NCI-H748 (cell line): ENCODE measurements around the gene ATP5F1C.
A peak's percentile ranks its signal among the peaks of the same experiment; 100 is the strongest.
"Not testable (repeated sequence)": the region's sequence is repeated elsewhere in the genome, so short reads cannot be mapped to it uniquely, and the experiment has no call there.

Experiments used
- DNase-seq: peaks from one replicate; lab custom pipeline; 2025; ENCODE audit not compliant: unreplicated experiment; lab: John Stamatoyannopoulos, UW

The ATP5F1C gene

GRCh38 chr10:7787857-7788638 is at the start of gene ATP5F1C, which contains the start of gene KIN:
TSS of gene ATP5F1C (plus strand) at chr10:7788177. CDS start at chr10:7788208, 31 bp downstream.
TSS of gene KIN (minus strand) at chr10:7787993. CDS start at chr10:7787933, 60 bp downstream.
- peak; percentile 91 for DNase-seq

DNA sequence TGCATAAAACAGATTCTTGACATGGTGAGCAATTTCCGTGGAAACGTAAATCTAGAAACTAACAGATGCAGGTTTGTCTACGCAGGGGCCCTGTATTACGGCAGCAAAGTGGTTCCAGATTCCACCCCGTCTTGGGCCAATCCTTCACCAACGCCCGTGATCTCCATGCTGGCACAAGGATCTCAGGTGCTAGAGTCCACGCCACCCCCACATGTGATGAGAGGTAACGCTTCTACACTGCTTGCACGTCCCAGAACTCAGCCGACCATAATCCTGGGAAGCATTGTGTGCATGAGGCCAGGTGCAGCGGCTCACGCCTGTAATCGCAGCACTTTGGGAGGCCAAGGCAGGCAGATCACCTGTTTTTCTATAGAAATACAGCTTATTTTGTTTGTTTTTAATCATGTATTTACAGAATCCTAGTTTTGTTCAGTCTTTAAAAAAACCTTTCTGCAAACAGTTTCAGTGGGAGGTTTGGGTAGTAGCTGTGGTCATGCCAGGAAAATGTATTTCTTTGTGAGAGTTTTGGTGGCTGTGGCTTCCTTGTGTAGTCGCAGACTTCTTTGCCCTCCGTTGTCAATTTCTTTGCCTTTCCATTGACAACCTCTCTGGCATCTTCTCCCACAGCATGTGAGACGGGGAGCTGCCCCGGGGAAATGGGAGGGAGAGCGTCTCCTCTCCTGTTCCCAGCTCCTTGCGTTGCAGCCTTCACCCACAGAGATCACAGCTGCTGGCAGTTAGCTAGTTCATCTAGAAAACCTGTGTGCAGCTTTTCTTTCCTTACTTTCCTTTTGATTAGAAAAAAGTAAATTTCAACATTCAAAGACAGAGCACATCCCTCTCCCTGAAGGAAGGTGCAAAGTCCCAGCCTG is 49.2 kb upstream of the ATP5F1C start:
- DNase-seq: peak; percentile 5

GRCh38 chr10:7744307-7744706 is 43.7 kb upstream of the ATP5F1C start:
- no peak for DNase-seq

DNA sequence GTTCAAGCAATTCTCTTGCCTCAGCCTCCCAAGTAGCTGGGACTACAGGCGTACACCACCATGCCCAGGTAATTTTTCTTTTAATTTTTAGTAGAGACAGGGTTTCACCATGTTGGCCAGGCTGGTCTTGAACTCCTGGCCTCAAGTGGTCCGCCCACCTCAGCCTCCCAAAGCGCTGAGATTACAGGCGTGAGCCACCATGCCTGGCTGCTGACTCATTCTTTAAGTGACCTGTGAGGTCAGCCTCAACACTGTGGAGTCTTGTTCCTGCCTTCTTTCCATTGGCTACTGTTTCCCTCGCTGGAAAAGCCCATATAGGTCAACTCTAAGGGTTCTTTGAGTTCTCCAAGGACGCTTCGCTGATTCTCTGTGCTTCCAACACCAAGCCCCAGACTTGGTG is 39.3 kb upstream of the ATP5F1C start:
- DNase-seq: not testable (repeated sequence)

DNA sequence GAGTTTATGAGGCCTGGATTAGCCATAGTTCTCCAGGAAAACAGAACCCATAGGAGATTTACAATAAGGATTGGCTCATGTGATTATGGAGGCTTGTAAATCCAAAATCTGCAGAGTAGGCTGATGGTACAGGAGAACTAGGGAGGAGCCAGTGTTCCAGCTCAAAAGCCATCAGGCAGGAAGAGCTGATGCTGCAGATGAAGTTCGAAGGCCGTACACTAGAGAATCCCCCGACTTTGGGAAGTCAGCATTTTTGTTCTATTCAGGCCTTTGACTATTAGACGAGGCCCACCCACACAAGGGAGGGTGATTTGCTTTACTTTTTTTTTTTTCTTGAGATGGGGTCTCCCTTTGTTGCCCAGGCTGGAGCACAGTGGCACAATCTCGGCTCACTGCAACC is 37.8 kb upstream of the ATP5F1C start:
- no peak for DNase-seq

GRCh38 chr10:7752251-7752650 is 35.7 kb upstream of the ATP5F1C start:
- no peak for DNase-seq

DNA sequence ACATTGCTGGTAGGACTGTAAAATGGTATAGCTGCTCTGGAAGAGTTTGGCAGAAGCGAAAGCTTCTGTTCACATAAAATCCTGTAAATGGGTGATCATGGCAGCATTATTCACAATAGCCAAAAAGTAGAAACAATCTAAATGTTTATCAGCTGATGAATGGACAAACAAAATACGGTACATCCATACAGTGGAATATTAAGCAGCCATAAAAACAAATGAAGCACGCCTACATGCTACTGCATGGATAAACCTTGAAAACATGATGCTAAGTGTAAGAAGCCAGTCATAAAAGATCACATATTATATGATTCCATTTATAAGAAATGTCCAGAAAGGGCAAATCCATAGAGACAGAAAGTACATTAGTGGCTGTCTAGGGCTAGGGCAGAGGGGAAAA is 32.9 kb upstream of the ATP5F1C start:
- DNase-seq: no peak

GRCh38 chr10:7756360-7756992 is 31.5 kb upstream of the ATP5F1C start:
- DNase-seq: peak; percentile 7

- no peak for DNase-seq
These were observed 24.0 kb upstream of the ATP5F1C start for GRCh38 chr10:7763929-7764328.

DNA sequence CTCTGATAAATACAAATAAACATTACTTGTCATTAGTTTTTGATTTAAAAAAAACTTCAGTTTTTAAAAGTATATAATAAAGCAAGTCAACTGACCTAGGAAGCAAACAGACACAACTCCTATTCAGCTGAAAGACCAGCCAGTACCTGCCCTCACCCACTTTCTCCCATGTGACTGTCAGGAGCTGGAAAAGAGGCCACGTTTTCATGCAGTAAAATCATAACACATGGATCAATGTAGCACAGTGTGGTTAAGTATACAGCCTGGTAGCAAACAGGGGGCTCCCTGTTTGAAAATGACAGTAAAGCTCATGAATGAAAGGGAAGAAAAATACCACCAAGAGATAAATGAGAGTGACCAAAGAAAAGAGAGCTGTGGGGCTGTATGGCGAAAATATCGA is 21.7 kb upstream of the ATP5F1C start:
- no peak for DNase-seq

DNA sequence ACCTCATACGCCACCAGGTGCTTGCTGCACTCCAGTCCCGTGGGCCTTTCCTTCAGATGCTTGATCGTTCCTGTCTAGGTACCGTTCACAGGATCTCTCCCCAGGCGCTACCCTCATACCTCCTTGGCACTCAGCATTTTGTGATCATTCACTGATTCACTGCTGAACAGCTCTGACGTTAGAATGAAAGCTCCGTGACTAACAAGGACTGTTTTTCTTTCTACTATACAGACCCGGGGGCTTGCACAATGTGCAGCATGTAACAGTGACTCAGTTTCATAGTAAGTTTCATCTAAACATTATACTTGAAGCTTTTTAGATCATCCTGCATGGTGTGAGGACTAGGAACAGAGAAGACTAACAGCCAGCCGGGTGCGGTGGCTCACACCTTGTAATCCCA is 20.8 kb upstream of the ATP5F1C start:
- no peak for DNase-seq

DNA sequence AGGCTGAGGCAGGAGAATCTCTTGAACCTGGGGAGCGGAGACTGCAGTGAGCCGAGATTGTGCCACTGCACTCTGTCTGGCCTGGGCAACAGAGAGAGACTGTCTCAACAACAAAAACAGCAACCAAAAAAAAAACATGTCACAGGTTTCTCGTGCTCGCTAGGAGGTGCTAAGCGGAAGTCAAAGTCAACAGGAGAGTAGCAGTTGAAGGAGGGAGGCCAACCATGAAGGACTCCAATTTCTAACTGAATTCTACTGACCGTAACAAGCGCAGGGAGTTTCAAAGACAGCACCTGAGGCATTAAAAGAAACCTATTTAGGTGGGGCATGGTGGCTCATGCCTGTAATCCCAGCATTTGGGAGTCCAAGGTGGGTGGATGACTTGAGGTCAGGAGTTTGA is 19.6 kb upstream of the ATP5F1C start:
- no peak for DNase-seq

- no peak for DNase-seq
These were observed 13.9 kb upstream of the ATP5F1C start for GRCh38 chr10:7773845-7774801.

DNA sequence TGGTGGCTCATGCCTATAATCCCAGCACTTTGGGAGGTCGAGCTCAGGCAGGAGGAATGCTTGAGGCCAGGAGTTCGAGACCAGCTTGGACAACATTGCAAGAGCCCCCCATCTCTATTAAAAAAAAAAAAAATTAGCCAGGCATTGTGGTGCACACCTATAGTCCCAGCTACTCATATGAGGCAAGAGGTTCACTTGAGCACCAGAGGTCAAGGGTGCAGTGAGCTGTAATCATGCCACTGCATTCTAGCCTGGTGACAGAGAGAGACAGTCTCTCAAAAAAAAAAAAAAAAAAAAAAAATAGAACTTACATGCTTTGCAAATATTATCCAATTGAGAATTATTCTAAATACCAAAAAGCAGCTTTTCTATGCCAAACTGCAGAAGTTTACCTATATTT is 11.2 kb upstream of the ATP5F1C start:
- no peak for DNase-seq

DNA sequence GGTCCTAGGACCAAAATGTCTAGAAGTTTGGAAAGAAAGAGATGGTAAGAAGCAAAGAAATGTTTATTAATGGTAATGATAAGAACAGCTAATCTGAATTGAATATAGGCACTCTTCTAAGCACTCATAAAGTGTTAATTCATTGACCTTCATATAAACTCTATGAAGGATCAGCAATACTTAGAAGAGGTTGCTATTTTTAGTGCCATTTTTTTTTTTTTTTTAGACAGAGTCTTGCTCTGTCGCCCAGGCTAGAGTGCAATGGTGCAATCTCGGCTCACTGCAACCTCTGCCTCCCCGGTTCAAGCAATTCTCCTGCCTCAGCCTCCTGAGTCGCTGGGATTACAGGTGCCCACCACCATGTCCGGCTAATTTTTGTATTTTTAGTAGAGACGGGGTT is 5.8 kb upstream of the ATP5F1C start:
- DNase-seq: not testable (repeated sequence)

DNA sequence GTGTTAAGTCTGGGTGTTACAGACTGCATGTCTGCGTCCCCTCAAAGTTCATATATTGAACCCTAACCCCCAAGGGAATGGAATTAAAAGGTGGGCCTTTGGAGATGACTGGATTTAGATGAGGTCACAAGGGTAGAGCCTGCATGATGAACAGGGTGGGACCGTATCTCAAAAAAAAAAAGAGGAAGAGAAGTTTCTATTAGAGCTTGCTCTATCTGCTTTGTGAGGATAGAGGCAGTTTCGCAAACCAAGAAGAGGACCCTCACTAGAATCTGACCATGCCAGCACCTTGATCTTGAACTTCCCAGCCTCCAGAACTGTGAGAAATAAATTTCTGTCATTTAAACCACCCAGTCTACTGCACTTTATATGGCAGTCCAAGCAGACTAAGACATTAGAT is 1.5 kb upstream of the ATP5F1C start:
- no peak for DNase-seq

DNA sequence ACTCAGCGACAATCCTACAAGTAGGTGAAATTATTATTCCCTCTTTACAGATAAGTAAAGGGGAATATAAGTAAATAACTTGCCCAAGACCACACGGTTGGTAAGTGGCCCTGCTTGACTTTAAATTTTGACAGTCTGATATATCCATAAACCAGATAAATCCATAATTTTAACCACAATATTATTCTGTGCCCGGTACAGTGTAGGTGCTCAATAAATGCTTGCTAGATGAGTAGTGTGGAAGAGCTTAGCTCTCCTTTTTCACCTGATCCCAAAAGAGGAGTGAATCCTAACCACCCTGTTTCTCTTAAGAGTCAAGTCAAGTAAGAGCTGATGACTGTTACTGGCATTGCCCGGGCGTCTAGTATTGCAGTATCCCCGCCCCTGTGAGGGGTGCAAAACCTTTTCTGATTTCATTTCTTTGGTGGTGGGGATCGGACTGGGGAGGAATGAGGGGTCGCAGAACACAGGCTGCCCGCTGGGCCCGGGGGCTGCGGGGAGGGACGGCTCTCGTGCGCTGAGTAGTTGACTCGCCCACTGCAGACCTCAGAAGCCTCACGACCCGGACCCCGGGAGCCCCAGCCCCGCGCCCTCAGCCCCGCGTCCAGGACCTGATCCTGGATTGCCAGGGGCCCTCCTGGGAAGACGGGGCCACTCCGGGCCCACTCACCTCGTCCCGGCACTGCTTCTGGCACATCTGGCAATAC is 674 bp upstream of the ATP5F1C start:
- no peak for DNase-seq

DNA sequence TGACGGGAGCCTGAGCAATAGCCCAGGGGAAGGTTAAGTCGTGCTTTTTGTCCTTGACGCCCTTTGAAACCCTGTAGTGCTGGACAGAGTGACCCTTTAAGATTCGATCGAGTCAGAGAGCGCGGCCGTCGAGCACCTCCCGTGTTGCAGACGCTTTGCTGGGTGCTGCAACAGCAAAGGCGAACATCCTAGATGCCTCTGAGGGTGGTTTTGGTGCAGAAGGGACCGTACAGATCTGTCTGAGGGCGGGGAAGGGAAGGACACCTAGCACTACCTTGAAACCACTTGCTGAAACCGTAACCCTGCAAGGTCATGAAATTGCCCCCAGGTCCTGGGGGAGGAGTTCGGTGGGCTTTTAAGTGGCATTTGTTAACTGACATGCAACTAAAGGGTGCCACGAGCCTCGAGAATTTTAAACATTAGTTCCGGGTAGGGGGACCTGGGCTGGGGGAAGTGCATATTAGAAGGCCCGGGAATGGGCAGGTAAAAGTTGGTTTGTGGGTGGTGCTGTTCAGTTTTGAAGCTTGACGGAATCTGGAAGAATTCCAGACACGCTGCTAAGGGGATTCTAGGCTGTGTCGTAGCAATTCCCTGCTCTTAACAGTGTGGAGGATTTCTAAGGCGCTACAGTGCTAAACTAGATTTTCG is 786 bp downstream of the ATP5F1C start:
- DNase-seq: peak; percentile 41

DNA sequence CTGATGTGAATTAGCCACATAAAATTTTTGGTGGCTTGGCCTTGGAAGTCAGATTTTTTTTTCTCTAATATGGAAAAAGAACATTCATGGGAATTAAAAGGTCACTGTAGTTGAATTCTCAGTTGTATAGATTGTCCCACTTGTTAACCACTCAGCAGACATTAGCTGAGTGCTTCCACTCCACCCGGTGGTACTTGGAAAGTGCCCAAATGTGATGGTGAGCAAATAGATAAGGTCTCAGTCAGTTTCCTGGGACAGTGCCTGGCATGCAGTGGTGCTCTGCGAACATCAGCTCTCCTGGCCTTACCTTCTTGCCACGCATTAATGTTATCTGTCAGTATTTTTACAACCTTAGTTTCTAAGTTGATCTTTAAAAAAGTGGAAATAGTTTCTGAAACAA is 1.4 kb downstream of the ATP5F1C start:
- no peak for DNase-seq
